ENCODE measurements around the gene FLNA. TPM values are rescaled to one million over a fixed set of nuclear protein-coding genes. Genes with fewer than 3 reads are reported as not detected.

Gene FLNA
- total and polyA plus RNA-seq, 2 of the 13 experiments (the other 11 are each of a cell fraction or from before 2014, with no cell fraction given), result 83.4 to 174 TPM

DNA sequence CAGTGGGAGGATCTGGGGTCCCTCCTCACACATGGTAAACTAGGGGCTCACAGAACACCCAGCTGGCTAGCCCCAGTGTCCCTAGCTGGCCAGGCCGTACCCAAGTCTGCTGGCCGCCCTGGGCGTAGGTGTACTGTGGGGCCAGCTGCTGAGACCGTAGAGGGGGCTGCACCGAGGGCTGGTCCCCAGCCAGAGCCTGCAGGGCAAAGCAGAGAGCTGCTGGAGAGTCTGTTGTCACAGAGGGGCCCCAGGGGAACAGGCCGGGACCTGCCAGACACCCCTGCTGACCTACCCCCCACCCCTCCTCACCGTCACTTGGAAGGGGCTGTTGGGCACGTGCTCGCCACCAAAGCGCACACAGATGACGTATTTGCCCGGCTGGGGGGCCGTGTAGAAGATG lies 19.9 kb downstream of the FLNA start:
- H4K20me1 ChIP-seq (ENCODE audit: insufficient read depth, low read length), result peaks cover 3% of the 10 kb centered on the region; the same call in 1 of the 2 replicates
- no peaks in the 10 kb centered on the region for H3K9me3 ChIP-seq (ENCODE audit: low read length)
- H3K9ac ChIP-seq (ENCODE audit: insufficient read depth, low read depth, low read length), result no peak overlapping the region
- H3K36me3 ChIP-seq (replicated peaks in 1 of 2; ENCODE audit: control insufficient read depth in 1 of 2, insufficient read depth in 2 of 2, low read length in 2 of 2), result peaks cover 18 to 51% of the 10 kb centered on the region in 2 experiments; a peak in 4 of 5 replicates
- FAIRE-seq (no peak), DNase-seq (ENCODE audit: low spot score) (no peak), ATAC-seq (no peak)
- no peak overlapping the region for H3K4me2 ChIP-seq (ENCODE audit: low read depth, low read length)
- 80% methylated on average over 1 of the region's 13 CpGs for WGBS (ENCODE audit: low lambda C conversion rate)
- H3K4me1 ChIP-seq (ENCODE audit: insufficient read depth, low read length), result peaks cover 13% of the 10 kb centered on the region
- intact Hi-C loops (cut with micrococcal nuclease; ENCODE audit: unreplicated experiment) (no loop called here), in situ Hi-C loops (cut with HindIII; ENCODE audit: extremely low pct_ligation_motif_present, low pct_unique_long_range_greater_than_20kb) (no loop called here)
- BruUV-seq (replicated peaks), result no TSS peak
- H2AFZ ChIP-seq (ENCODE audit: low read length), result no peak overlapping the region
- no peaks in the 10 kb centered on the region for H3K27me3 ChIP-seq (ENCODE audit: control insufficient read depth in 1 of 2, insufficient read depth in 2 of 2, low read length in 2 of 2)
- ChIA-PET CTCF (ENCODE audit: low intra/inter-chr PET ratio, low total read pairs) (no interaction called here), POLR2A (interaction anchor here (1.5 kb wide), 1 partner anchor 11 kb away, joined by 4 read pairs; no protein-coding TSS in a partner anchor)
- no peak overlapping the region for H3K4me3 ChIP-seq (replicated peaks in 1 of 3; ENCODE audit: insufficient read depth in 1 of 3, low read depth in 2 of 3, low read length in 3 of 3)
- H3K79me2 ChIP-seq (ENCODE audit: insufficient read depth, low read length), result no peaks in the 10 kb centered on the region
- no peak overlapping the region for H3K27ac ChIP-seq (ENCODE audit: extremely low read length, insufficient read depth, low read length)
- no peak for TF ChIP-seq JARID2 (CRISPR knock-in tag; IDR thresholded peaks at IDR 0.05; ENCODE audit: insufficient replicate concordance)
- TF ChIP-seq, protein P1, sequence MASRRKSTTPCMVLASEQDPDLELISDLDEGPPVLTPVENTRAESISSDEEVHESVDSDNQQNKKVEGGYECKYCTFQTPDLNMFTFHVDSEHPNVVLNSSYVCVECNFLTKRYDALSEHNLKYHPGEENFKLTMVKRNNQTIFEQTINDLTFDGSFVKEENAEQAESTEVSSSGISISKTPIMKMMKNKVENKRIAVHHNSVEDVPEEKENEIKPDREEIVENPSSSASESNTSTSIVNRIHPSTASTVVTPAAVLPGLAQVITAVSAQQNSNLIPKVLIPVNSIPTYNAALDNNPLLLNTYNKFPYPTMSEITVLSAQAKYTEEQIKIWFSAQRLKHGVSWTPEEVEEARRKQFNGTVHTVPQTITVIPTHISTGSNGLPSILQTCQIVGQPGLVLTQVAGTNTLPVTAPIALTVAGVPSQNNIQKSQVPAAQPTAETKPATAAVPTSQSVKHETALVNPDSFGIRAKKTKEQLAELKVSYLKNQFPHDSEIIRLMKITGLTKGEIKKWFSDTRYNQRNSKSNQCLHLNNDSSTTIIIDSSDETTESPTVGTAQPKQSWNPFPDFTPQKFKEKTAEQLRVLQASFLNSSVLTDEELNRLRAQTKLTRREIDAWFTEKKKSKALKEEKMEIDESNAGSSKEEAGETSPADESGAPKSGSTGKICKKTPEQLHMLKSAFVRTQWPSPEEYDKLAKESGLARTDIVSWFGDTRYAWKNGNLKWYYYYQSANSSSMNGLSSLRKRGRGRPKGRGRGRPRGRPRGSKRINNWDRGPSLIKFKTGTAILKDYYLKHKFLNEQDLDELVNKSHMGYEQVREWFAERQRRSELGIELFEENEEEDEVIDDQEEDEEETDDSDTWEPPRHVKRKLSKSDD (CRISPR knock-in tag; IDR thresholded peaks at IDR 0.05; ENCODE audit: low read depth), result no peak
- no peak for TF ChIP-seq ZNF792 (CRISPR knock-in tag; IDR thresholded peaks at IDR 0.05)
- TF ChIP-seq, protein P2, sequence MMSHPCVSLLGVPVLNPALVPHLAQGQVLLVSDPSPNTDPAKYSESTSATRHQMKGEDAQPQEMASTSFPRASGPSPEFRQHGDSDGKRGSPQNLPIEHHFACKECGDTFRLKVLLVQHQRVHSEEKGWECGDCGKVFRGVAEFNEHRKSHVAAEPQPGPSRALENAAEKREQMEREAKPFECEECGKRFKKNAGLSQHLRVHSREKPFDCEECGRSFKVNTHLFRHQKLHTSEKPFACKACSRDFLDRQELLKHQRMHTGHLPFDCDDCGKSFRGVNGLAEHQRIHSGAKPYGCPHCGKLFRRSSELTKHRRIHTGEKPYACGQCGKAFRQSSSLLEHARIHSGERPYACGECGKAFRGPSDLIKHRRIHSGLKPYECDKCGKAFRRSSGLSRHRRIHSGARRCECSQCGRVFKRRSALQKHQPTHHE (CRISPR knock-in tag; IDR thresholded peaks at IDR 0.05; ENCODE audit: borderline replicate concordance), result no peak
- TF ChIP-seq, protein P3, sequence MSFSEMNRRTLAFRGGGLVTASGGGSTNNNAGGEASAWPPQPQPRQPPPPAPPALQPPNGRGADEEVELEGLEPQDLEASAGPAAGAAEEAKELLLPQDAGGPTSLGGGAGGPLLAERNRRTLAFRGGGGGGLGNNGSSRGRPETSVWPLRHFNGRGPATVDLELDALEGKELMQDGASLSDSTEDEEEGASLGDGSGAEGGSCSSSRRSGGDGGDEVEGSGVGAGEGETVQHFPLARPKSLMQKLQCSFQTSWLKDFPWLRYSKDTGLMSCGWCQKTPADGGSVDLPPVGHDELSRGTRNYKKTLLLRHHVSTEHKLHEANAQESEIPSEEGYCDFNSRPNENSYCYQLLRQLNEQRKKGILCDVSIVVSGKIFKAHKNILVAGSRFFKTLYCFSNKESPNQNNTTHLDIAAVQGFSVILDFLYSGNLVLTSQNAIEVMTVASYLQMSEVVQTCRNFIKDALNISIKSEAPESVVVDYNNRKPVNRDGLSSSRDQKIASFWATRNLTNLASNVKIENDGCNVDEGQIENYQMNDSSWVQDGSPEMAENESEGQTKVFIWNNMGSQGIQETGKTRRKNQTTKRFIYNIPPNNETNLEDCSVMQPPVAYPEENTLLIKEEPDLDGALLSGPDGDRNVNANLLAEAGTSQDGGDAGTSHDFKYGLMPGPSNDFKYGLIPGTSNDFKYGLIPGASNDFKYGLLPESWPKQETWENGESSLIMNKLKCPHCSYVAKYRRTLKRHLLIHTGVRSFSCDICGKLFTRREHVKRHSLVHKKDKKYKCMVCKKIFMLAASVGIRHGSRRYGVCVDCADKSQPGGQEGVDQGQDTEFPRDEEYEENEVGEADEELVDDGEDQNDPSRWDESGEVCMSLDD (CRISPR knock-in tag; IDR thresholded peaks at IDR 0.05; ENCODE audit: borderline replicate concordance), result no peak
- no peak for TF ChIP-seq EEA1 (CRISPR knock-in tag; IDR thresholded peaks at IDR 0.05; ENCODE audit: borderline replicate concordance)
- no peak for TF ChIP-seq ISX (CRISPR knock-in tag; conservative IDR thresholded peaks at IDR 0.05)
- no peak for TF ChIP-seq ZNF616 (CRISPR knock-in tag; IDR thresholded peaks at IDR 0.05; ENCODE audit: low read depth)

All from HepG2 (cell line).